Uterus (tissue), 4 donors: ENCODE measurements around the gene SPAG7. TPM values are rescaled to one million over a fixed set of nuclear protein-coding genes. Genes with fewer than 3 reads are reported as not detected.
A peak's percentile ranks its signal among the peaks of the same experiment; 100 is the strongest.

Source experiments
- DNase-seq, 2 donors: peaks; one replicate each; pipeline ENCODE4 v3.0.0-alpha.2; 2019 to 2020
- H3K27ac ChIP-seq, 2 donors: fragments of 200-600 bp; sonication (generic); 1 replicate in 1 of 2; 2 replicates in 1 of 2; pipeline ENCODE4 v1.5.1; 2016 to 2018
- H3K27me3 ChIP-seq, 2 donors: fragments of 200-600 bp; sonication (generic); one replicate each; pipeline ENCODE4 v1.5.1; 2018 to 2019; ENCODE audit warnings: control low read depth in 1 of 2
- H3K36me3 ChIP-seq, 2 donors: fragments of 200-600 bp; sonication (generic); one replicate each; pipeline ENCODE4 v1.5.1; 2019; ENCODE audit warnings: control low read depth in 1 of 2
- H3K4me1 ChIP-seq, 2 donors: fragments of 200-600 bp; sonication (generic); one replicate each; pipeline ENCODE4 v1.5.1; 2018 to 2019; ENCODE audit warnings: control low read depth in 1 of 2
- H3K4me3 ChIP-seq, 2 donors: fragments of 200-600 bp; sonication (generic); 1 replicate in 1 of 2; 2 replicates in 1 of 2; pipeline ENCODE4 v1.5.1; 2018 to 2019; ENCODE audit warnings: mild to moderate bottlenecking in 1 of 2
- H3K9me3 ChIP-seq, 2 donors: fragments of 200-600 bp; sonication (generic); one replicate each; pipeline ENCODE4 v1.5.1; 2019; ENCODE audit warnings: control low read depth in 1 of 2
- CTCF ChIP-seq, 4 experiments: fragments of 200-600 bp in 2 of 4; fragments of 450-650 bp in 2 of 4; sonication (generic) in 2 of 4; IDR thresholded peaks; one replicate each; pipeline ENCODE4 v1.5.1; 2016 to 2019; ENCODE audit warnings: antibody characterized with exemption in 4 of 4, mild to moderate bottlenecking in 2 of 4, moderate library complexity in 1 of 4
- POLR2A ChIP-seq, 2 donors: fragments of 450-650 bp; IDR thresholded peaks; one replicate each; pipeline ENCODE4 v1.6.1; 2016; ENCODE audit warnings: antibody characterized with exemption in 2 of 2, mild to moderate bottlenecking in 1 of 2, moderate library complexity in 1 of 2
- intact Hi-C: fragments of 100-400 bp; cut with DNase I; formaldehyde crosslinking; loops from one replicate; pipeline ENCODE4 v1.15.1; 2023; ENCODE audit warnings: low total_unique reads
- total RNA-seq, 4 donors: library from RNA; depleted of rRNA in 3 of 4; stranded (reverse); fragments of >200 nt in 3 of 4; gene quantifications; one replicate each; pipeline versions ENCODE4 v1.1.0 to v1.2.4, GENCODE V29; 2014 to 2023
- donor health status: DM: yes; HTN: yes; CAD: no.

The SPAG7 gene
- total RNA-seq, 4 donors from 2014 or later: 18.4 to 58.3 (median 34.0) TPM

- Histone ChIP-seq H3K27me3 (no peaks in the 10 kb centered on the region), H3K27ac (peak within 1 kb of the TSS; percentile 95 to 98), H3K36me3 (no peaks in the 10 kb centered on the region), H3K9me3 (no peaks in the 10 kb centered on the region), H3K4me3 (peak within 1 kb of the TSS; percentile 90 to 92), H3K4me1 (peaks cover 12 to 14% of the 10 kb centered on the region in 2 donors)
- intact Hi-C loops: no loop called here
- peak; percentile 97 to 98 for DNase-seq
- TF ChIP-seq POLR2A (IDR thresholded peaks at IDR 0.05) (peak; percentile 37 to 77), CTCF (IDR thresholded peaks at IDR 0.05) (peak in 1 of 4 experiments; percentile 35)
Observed at GRCh38 chr17:4939796-4940554, 27.6 kb downstream of the SPAG7 start, which contains the start of the genes RNF167 and SLC25A11. Gene RNF167, plus strand, starts transcription at chr17:4940268. Its CDS starts 642 bp downstream, at chr17:4940910. Gene SLC25A11, minus strand, starts transcription at chr17:4940046. Its CDS starts 136 bp downstream, at chr17:4939910.

GRCh38 chr17:4939546-4939795 is 28.1 kb downstream of the SPAG7 start:
- Histone ChIP-seq H3K4me3 (peak overlapping the region; percentile 90 to 92), H3K36me3 (no peaks in the 10 kb centered on the region), H3K4me1 (peaks cover 12% of the 10 kb centered on the region in 2 donors), H3K9me3 (no peaks in the 10 kb centered on the region), H3K27ac (peak overlapping the region; percentile 95 to 98), H3K27me3 (no peaks in the 10 kb centered on the region)
- no peak for DNase-seq
- intact Hi-C loops: no loop called here
- no peak for TF ChIP-seq POLR2A (IDR thresholded peaks at IDR 0.05)
- no peak for TF ChIP-seq CTCF (IDR thresholded peaks at IDR 0.05)

GRCh38 chr17:4938688-4939545 is 28.7 kb downstream of the SPAG7 start:
- no peaks in the 10 kb centered on the region for H3K36me3 ChIP-seq

GRCh38 chr17:4938069-4938491 is 29.5 kb downstream of the SPAG7 start:
- no peak for DNase-seq
- intact Hi-C loops: no loop called here
- no peaks in the 10 kb centered on the region for H3K36me3 ChIP-seq
- no peaks in the 10 kb centered on the region for H3K9me3 ChIP-seq
- peaks cover 12% of the 10 kb centered on the region in 2 donors for H3K4me1 ChIP-seq
- peak overlapping the region in 1 of 2 donors; percentile 98 for H3K27ac ChIP-seq
- H3K4me3 ChIP-seq: no peak overlapping the region
- no peaks in the 10 kb centered on the region for H3K27me3 ChIP-seq
- no peak for TF ChIP-seq POLR2A (IDR thresholded peaks at IDR 0.05)
- TF ChIP-seq CTCF (IDR thresholded peaks at IDR 0.05): no peak

More at GRCh38 chr17:4938688-4939545, 28.7 kb downstream of the SPAG7 start:
- Histone ChIP-seq H3K4me3 (peak overlapping the region; percentile 90 to 92), H3K9me3 (no peaks in the 10 kb centered on the region), H3K27ac (peak overlapping the region; percentile 95 to 98), H3K27me3 (no peaks in the 10 kb centered on the region), H3K4me1 (peaks cover 12% of the 10 kb centered on the region in 2 donors)
- intact Hi-C loops: no loop called here
- no peak for TF ChIP-seq POLR2A (IDR thresholded peaks at IDR 0.05)
- no peak for TF ChIP-seq CTCF (IDR thresholded peaks at IDR 0.05)
- DNase-seq: no peak

GRCh38 chr17:4937553-4937952 is 30.1 kb downstream of the SPAG7 start:
- Histone ChIP-seq H3K4me1 (peaks cover 12% of the 10 kb centered on the region in 2 donors), H3K9me3 (no peaks in the 10 kb centered on the region)
- TF ChIP-seq CTCF (IDR thresholded peaks at IDR 0.05) (no peak), POLR2A (IDR thresholded peaks at IDR 0.05) (no peak)

More at GRCh38 chr17:4937553-4937952, 30.1 kb downstream of the SPAG7 start:
- Histone ChIP-seq H3K4me3 (no peak overlapping the region), H3K27me3 (no peaks in the 10 kb centered on the region), H3K36me3 (no peaks in the 10 kb centered on the region), H3K27ac (no peak overlapping the region)
- DNase-seq: no peak
- intact Hi-C loops: no loop called here
